Astrocyte (in vitro differentiated cells and primary cell): ENCODE results near the gene LRRC63.

Experiments
- EZH2 ChIP-seq: IDR thresholded peaks from 2 replicates; pipeline ENCODE4 v1.6.1; 2012; ENCODE audit warnings: mild to moderate bottlenecking, low read length, inconsistent platforms; ENCODE audit not compliant: insufficient read depth
- TF ChIP-seq, protein P1 (sequence below): IDR thresholded peaks from 2 replicates; pipeline ENCODE4 v1.5.1; 2011; ENCODE audit warnings: low read depth, mild to moderate bottlenecking, inconsistent platforms, low read length, moderate library complexity; ENCODE audit not compliant: insufficient read depth

DNA sequence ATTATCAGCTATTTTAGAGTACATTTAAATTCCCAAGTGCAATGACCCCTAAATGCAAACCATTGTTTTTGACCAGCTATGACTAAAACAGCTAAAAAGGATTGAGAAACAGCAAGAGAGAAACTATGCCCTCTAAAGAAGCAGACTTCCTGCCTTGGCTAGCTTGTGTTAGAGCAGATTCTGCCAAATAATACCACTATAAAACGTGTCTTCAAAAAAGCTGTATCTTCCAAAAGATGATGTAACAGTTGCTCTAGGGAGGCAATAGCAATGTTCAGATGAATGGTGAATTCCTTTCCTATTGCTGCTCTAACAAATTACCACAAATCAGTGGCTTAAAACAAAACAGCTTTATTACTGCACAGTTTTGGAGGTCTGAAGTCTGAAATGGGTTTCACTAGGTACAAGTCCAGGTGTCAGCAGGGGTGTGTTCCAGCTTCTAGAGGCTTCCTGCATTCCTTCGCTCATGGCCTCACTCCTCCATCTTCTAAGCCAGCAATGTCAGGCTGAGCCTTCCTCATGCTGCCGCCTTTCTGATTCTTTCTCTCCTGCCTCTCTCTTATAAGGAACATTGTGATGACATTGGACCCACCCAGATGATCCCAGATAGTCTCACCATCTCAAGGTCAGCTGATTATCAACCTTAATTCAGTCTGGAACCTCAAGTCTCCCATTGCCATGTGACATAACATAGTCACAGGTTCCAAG lies 84.5 kb downstream of the LRRC63 start:
- TF ChIP-seq, protein P1, sequence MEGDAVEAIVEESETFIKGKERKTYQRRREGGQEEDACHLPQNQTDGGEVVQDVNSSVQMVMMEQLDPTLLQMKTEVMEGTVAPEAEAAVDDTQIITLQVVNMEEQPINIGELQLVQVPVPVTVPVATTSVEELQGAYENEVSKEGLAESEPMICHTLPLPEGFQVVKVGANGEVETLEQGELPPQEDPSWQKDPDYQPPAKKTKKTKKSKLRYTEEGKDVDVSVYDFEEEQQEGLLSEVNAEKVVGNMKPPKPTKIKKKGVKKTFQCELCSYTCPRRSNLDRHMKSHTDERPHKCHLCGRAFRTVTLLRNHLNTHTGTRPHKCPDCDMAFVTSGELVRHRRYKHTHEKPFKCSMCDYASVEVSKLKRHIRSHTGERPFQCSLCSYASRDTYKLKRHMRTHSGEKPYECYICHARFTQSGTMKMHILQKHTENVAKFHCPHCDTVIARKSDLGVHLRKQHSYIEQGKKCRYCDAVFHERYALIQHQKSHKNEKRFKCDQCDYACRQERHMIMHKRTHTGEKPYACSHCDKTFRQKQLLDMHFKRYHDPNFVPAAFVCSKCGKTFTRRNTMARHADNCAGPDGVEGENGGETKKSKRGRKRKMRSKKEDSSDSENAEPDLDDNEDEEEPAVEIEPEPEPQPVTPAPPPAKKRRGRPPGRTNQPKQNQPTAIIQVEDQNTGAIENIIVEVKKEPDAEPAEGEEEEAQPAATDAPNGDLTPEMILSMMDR = no peak
- TF ChIP-seq EZH2 = no peak
